GM11168 (cell line): ENCODE data around the gene MAB21L3.

Source experiments
- in situ Hi-C: fragments of 300-500 bp; cut with MboI; formaldehyde crosslinking; loops from one replicate; pipeline ENCODE4 v1.12.0; 2022; ENCODE audit warnings: low sequenced_read_pairs; ENCODE audit not compliant: unreplicated experiment

The MAB21L3 gene

GRCh38 chr1:116106646-116107045, 4.6 kb upstream of the MAB21L3 start:
- in situ Hi-C loops: no loop called here

GRCh38 chr1:116107371-116107770, 3.8 kb upstream of the MAB21L3 start:
- in situ Hi-C loops: no loop called here

- in situ Hi-C loops: no loop called here
Observed at GRCh38 chr1:116111524-116112021, 374 bp downstream of the MAB21L3 start.

- in situ Hi-C loops: no loop called here
Observed at GRCh38 chr1:116112388-116113140, 1.4 kb downstream of the MAB21L3 start.

GRCh38 chr1:116113615-116114014, 2.4 kb downstream of the MAB21L3 start:
- in situ Hi-C loops: no loop called here

GRCh38 chr1:116115476-116116439, 4.6 kb downstream of the MAB21L3 start:
- in situ Hi-C loops: no loop called here

- in situ Hi-C loops: no loop called here
Observed at GRCh38 chr1:116118471-116118870, 7.3 kb downstream of the MAB21L3 start.

- in situ Hi-C loops: no loop called here
Observed at GRCh38 chr1:116119876-116120275, 8.7 kb downstream of the MAB21L3 start.

GRCh38 chr1:116122955-116123757, 12.0 kb downstream of the MAB21L3 start:
- in situ Hi-C loops: no loop called here

GRCh38 chr1:116123837-116124533, 12.8 kb downstream of the MAB21L3 start:
- in situ Hi-C loops: no loop called here

- in situ Hi-C loops: no loop called here
Observed at GRCh38 chr1:116125758-116126157, 14.6 kb downstream of the MAB21L3 start.

- in situ Hi-C loops: no loop called here
Observed at GRCh38 chr1:116126281-116126680, 15.1 kb downstream of the MAB21L3 start.

- in situ Hi-C loops: no loop called here
Observed at GRCh38 chr1:116127123-116127847, 16.1 kb downstream of the MAB21L3 start.

GRCh38 chr1:116127848-116128540, 16.8 kb downstream of the MAB21L3 start:
- in situ Hi-C loops: no loop called here

GRCh38 chr1:116128664-116129063, 17.5 kb downstream of the MAB21L3 start:
- in situ Hi-C loops: no loop called here

GRCh38 chr1:116129537-116129936, 18.3 kb downstream of the MAB21L3 start:
- in situ Hi-C loops: no loop called here

GRCh38 chr1:116130356-116130755, 19.2 kb downstream of the MAB21L3 start:
- in situ Hi-C loops: loop anchor here (10.0 kb wide), 1 partner anchor 364 kb away; no protein-coding TSS in a partner anchor

- in situ Hi-C loops: loop anchor here (10.0 kb wide), 1 partner anchor 364 kb away; no protein-coding TSS in a partner anchor
Observed at GRCh38 chr1:116131170-116131569, 20.0 kb downstream of the MAB21L3 start.
